D721Med (cell line): ENCODE data around the gene C20orf141.
"Not testable (repeated sequence)": the region's sequence is repeated elsewhere in the genome, so short reads cannot be mapped to it uniquely, and the experiment has no call there.

Experiments
- DNase-seq: peaks from one replicate; pipeline ENCODE4 v3.0.0; 2011; ENCODE audit warnings: low spot score; ENCODE audit not compliant: insufficient read length
- FAIRE-seq: peaks from 2 replicates; lab custom pipeline; 2011; peaks lifted over from hg19 to GRCh38; lab: Jason Lieb, UNC
- TF ChIP-seq, protein P1 (sequence below): IDR thresholded peaks from 2 replicates; pipeline ENCODE4 v1.5.1; 2012; ENCODE audit warnings: mild to moderate bottlenecking, control low read depth; ENCODE audit not compliant: insufficient read depth; ENCODE audit errors: missing control alignments

C20orf141 gene

GRCh38 chr20:2825761-2826160, 11.0 kb downstream of the C20orf141 start:
- no peak for FAIRE-seq
- TF ChIP-seq, protein P1, sequence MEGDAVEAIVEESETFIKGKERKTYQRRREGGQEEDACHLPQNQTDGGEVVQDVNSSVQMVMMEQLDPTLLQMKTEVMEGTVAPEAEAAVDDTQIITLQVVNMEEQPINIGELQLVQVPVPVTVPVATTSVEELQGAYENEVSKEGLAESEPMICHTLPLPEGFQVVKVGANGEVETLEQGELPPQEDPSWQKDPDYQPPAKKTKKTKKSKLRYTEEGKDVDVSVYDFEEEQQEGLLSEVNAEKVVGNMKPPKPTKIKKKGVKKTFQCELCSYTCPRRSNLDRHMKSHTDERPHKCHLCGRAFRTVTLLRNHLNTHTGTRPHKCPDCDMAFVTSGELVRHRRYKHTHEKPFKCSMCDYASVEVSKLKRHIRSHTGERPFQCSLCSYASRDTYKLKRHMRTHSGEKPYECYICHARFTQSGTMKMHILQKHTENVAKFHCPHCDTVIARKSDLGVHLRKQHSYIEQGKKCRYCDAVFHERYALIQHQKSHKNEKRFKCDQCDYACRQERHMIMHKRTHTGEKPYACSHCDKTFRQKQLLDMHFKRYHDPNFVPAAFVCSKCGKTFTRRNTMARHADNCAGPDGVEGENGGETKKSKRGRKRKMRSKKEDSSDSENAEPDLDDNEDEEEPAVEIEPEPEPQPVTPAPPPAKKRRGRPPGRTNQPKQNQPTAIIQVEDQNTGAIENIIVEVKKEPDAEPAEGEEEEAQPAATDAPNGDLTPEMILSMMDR = no peak
- no peak for DNase-seq

DNA sequence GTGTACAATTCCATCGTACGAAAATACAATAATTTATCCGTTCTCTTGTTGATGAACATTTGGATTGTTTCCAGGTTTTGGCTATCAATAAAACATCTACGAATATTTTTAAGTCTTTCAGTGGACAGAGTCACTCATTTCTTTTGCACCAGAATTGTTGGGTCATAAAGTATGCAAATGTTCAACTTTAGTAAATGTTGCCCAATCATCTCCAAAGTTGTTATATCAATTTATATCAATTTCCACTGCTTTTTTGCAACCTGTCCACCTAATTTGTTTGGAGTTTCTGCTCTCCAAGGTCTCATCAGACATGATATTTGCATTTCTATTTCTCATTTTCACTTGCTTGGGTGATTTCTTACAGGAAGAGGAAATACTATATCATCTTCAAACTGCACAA, 11.9 kb downstream of the C20orf141 start:
- FAIRE-seq (no peak), DNase-seq (no peak)
- TF ChIP-seq, protein P1 = no peak

GRCh38 chr20:2829376-2829775, 14.6 kb downstream of the C20orf141 start:
- FAIRE-seq = no peak
- TF ChIP-seq, protein P1 = no peak
- no peak for DNase-seq

GRCh38 chr20:2831206-2831605, 16.4 kb downstream of the C20orf141 start:
- FAIRE-seq, DNase-seq: not testable (repeated sequence)

GRCh38 chr20:2833761-2834160, 19.0 kb downstream of the C20orf141 start:
- TF ChIP-seq, protein P1 = no peak
- no peak for FAIRE-seq
- DNase-seq = no peak

GRCh38 chr20:2834401-2835110, 19.8 kb downstream of the C20orf141 start:
- TF ChIP-seq, protein P1 = no peak
- FAIRE-seq = no peak
- no peak for DNase-seq

DNA sequence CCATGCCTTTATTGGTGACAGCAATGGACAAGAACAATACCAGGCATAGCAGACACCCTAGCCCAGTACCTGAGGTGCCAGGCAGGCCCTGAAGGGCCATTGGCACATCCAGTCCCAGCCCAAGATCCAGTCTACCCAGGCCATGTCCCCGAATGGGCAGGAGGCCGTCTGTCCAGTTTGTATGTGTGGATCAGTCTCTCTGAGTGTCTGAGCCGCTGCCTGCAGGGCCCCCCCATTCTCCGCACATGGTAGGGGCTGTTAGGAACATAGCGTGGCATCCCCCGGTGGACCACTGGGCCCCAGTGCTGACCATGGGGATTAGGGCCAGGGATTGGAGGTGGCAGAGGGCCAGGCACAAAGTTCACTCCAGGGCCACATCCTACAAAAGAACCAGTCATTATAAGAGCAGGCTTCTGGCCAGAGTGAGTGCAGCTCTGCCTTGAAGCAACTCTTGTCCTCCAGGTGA, 20.6 kb downstream of the C20orf141 start:
- DNase-seq (no peak), FAIRE-seq (no peak)
- TF ChIP-seq, protein P1 = no peak

- DNase-seq (no peak), FAIRE-seq (no peak)
- TF ChIP-seq, protein P1 = no peak
These were observed 21.2 kb downstream of the C20orf141 start for GRCh38 chr20:2836035-2836434.
